ENCODE data around the gene PPIL4.

PPIL4 gene

GRCh38 chr6:149456311-149457021 lies 89.4 kb downstream of the PPIL4 start:
- H3K27me3 ChIP-seq (ENCODE audit: low read depth, low read length), result no peaks in the 10 kb centered on the region
- no peak overlapping the region for H3K27ac ChIP-seq (ENCODE audit: low read length)
- no peak overlapping the region for H3K4me3 ChIP-seq (ENCODE audit: low read depth in 1 of 2, low read length in 2 of 2)
- H3K4me1 ChIP-seq (ENCODE audit: control insufficient read depth in 1 of 2, insufficient read depth in 2 of 2, low read length in 2 of 2), result peaks cover 10 to 29% of the 10 kb centered on the region in 2 donors
- no peaks in the 10 kb centered on the region for H3K9me3 ChIP-seq (ENCODE audit: control insufficient read depth in 1 of 2, low read length in 2 of 2)
- H3K36me3 ChIP-seq (ENCODE audit: control insufficient read depth in 1 of 2, insufficient read depth in 2 of 2, low read length in 2 of 2), result no peaks in the 10 kb centered on the region

- Histone ChIP-seq H3K27ac (ENCODE audit: low read length) (peak overlapping the region; percentile 29), H3K27me3 (ENCODE audit: low read depth, low read length) (no peaks in the 10 kb centered on the region), H3K9me3 (ENCODE audit: control insufficient read depth in 1 of 2, low read length in 2 of 2) (no peaks in the 10 kb centered on the region), H3K36me3 (ENCODE audit: control insufficient read depth in 1 of 2, insufficient read depth in 2 of 2, low read length in 2 of 2) (no peaks in the 10 kb centered on the region), H3K4me3 (ENCODE audit: low read depth in 1 of 2, low read length in 2 of 2) (no peak overlapping the region), H3K4me1 (ENCODE audit: control insufficient read depth in 1 of 2, insufficient read depth in 2 of 2, low read length in 2 of 2) (peaks cover 10 to 35% of the 10 kb centered on the region in 2 donors)
Measured at GRCh38 chr6:149455031-149455732, 90.7 kb downstream of the PPIL4 start.
